ENCODE data around the gene ALK.

The ALK gene

DNA sequence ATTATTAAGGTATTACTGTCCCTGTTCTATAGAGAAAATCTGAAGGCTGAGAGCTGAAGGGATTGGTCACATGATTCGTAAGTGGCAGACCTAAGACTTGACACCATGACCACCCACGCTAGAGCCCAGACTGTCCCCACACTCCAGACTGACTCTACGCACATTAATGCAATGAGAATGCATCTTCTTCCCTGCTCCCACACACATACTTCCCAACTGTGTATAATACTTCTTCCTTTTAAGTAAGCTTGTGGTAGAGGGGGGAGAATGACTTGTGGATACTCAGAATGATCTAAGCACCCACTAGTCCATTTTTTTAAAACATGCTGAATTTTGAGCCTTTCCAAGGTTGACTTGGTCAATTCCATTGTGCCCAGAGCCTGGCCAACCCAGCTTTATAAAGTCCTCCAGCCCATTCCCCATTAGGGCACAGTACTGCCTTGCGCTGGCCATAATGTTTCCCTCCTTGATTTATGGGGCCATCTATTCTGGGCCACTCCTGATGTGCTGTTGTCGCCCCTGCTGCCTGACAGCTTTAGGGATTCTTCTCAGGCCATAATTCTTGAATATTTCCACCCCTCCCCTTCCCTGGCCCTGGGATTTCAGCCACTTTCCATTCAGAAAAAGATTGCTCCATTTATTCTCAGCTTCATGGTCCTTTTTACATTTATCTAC lies 28.7 kb downstream of the ALK start:
- H3K4me1 ChIP-seq (ENCODE audit: low read length): no peaks in the 10 kb centered on the region
- no peak overlapping the region for H3K4me2 ChIP-seq (ENCODE audit: low read depth, low read length)
- H4K20me1 ChIP-seq (ENCODE audit: insufficient read depth, low read length): no peaks in the 10 kb centered on the region
- no peak for TF ChIP-seq EZH2 (optimal IDR thresholded peaks at IDR 0.05; ENCODE audit: low read depth, low read length)
- TF ChIP-seq EZH2phosphoT487 (IDR thresholded peaks at IDR 0.05; ENCODE audit: low read length): no peak
- TF ChIP-seq CTCF (IDR thresholded peaks at IDR 0.05; ENCODE audit: low read length): no peak
- H2AFZ ChIP-seq (ENCODE audit: low read length): no peak overlapping the region
- H3F3A ChIP-seq (ENCODE audit: insufficient read depth, low read length): no peaks in the 10 kb centered on the region
- H3K79me2 ChIP-seq (ENCODE audit: low read length): no peaks in the 10 kb centered on the region
- no peak for DNase-seq
- no peaks in the 10 kb centered on the region for H3K9me2 ChIP-seq (replicated peaks; ENCODE audit: insufficient read depth, low read length)
- H3K27me3 ChIP-seq (replicated peaks; ENCODE audit: insufficient read depth, low read length): no peaks in the 10 kb centered on the region
- no peak overlapping the region for H3K9ac ChIP-seq (ENCODE audit: low read length)
- no peak overlapping the region for H3K27ac ChIP-seq (ENCODE audit: low read length)
- no peaks in the 10 kb centered on the region for H3K36me3 ChIP-seq (replicated peaks; ENCODE audit: insufficient read depth, low read length)
- no peaks in the 10 kb centered on the region for H3K9me3 ChIP-seq (replicated peaks; ENCODE audit: insufficient read depth, low read length)
- H3K4me3 ChIP-seq (ENCODE audit: low read length): no peak overlapping the region

GRCh38 chr2:29881089-29881730 lies 40.2 kb downstream of the ALK start:
- no peak for TF ChIP-seq EZH2phosphoT487 (IDR thresholded peaks at IDR 0.05; ENCODE audit: low read length)
- no peak for TF ChIP-seq CTCF (IDR thresholded peaks at IDR 0.05; ENCODE audit: low read length)
- no peak for TF ChIP-seq EZH2 (optimal IDR thresholded peaks at IDR 0.05; ENCODE audit: low read depth, low read length)
- Histone ChIP-seq H3K27ac (ENCODE audit: low read length) (no peak overlapping the region), H3K9me2 (replicated peaks; ENCODE audit: insufficient read depth, low read length) (no peaks in the 10 kb centered on the region)

GRCh38 chr2:29880084-29880483 lies 41.3 kb downstream of the ALK start:
- Histone ChIP-seq H3K36me3 (replicated peaks; ENCODE audit: insufficient read depth, low read length) (no peaks in the 10 kb centered on the region), H3K9me2 (replicated peaks; ENCODE audit: insufficient read depth, low read length) (no peaks in the 10 kb centered on the region), H3K4me3 (ENCODE audit: low read length) (no peak overlapping the region), H2AFZ (ENCODE audit: low read length) (no peak overlapping the region), H3K4me1 (ENCODE audit: low read length) (no peaks in the 10 kb centered on the region), H3K9ac (ENCODE audit: low read length) (no peak overlapping the region), H4K20me1 (ENCODE audit: insufficient read depth, low read length) (no peaks in the 10 kb centered on the region), H3F3A (ENCODE audit: insufficient read depth, low read length) (no peaks in the 10 kb centered on the region), H3K4me2 (ENCODE audit: low read depth, low read length) (no peak overlapping the region), H3K27ac (ENCODE audit: low read length) (no peak overlapping the region), H3K9me3 (replicated peaks; ENCODE audit: insufficient read depth, low read length) (no peaks in the 10 kb centered on the region), H3K79me2 (ENCODE audit: low read length) (no peaks in the 10 kb centered on the region), H3K27me3 (replicated peaks; ENCODE audit: insufficient read depth, low read length) (no peaks in the 10 kb centered on the region)
- TF ChIP-seq CTCF (IDR thresholded peaks at IDR 0.05; ENCODE audit: low read length) (no peak), EZH2phosphoT487 (IDR thresholded peaks at IDR 0.05; ENCODE audit: low read length) (no peak), EZH2 (optimal IDR thresholded peaks at IDR 0.05; ENCODE audit: low read depth, low read length) (no peak)
- no peak for DNase-seq

More at GRCh38 chr2:29881089-29881730, 40.2 kb downstream of the ALK start:
- H4K20me1 ChIP-seq (ENCODE audit: insufficient read depth, low read length): no peaks in the 10 kb centered on the region
- no peaks in the 10 kb centered on the region for H3F3A ChIP-seq (ENCODE audit: insufficient read depth, low read length)
- no peaks in the 10 kb centered on the region for H3K4me1 ChIP-seq (ENCODE audit: low read length)
- no peak overlapping the region for H3K4me3 ChIP-seq (ENCODE audit: low read length)
- no peaks in the 10 kb centered on the region for H3K27me3 ChIP-seq (replicated peaks; ENCODE audit: insufficient read depth, low read length)
- no peaks in the 10 kb centered on the region for H3K79me2 ChIP-seq (ENCODE audit: low read length)
- no peaks in the 10 kb centered on the region for H3K9me3 ChIP-seq (replicated peaks; ENCODE audit: insufficient read depth, low read length)
- DNase-seq: no peak
- H3K9ac ChIP-seq (ENCODE audit: low read length): no peak overlapping the region
- H3K4me2 ChIP-seq (ENCODE audit: low read depth, low read length): no peak overlapping the region
- H3K36me3 ChIP-seq (replicated peaks; ENCODE audit: insufficient read depth, low read length): no peaks in the 10 kb centered on the region
- H2AFZ ChIP-seq (ENCODE audit: low read length): no peak overlapping the region
